K562 (cell line): ENCODE data around the gene ARMC6. TPM values are rescaled to one million over a fixed set of nuclear protein-coding genes. Genes with fewer than 3 reads are reported as not detected.

Source experiments
- ATAC-seq: fragments of 200-7000 bp; cut with Tn5 transposase; 3 replicates; pipeline ENCODE4 v1.9.1; 2020; ENCODE audit warnings: moderate library complexity
- BruUV-seq: library from RNA; stranded (reverse); fragments of 400-500 nt; replicated peaks from 2 replicates; lab custom pipeline; 2021; lab: Mats Ljungman, UMichigan
- CTCF ChIA-PET: fragments of 300-600 bp; formaldehyde crosslinking; extraction: SDS; loops from one replicate; lab custom pipeline; 2021; ENCODE audit warnings: low intra/inter-chr PET ratio; lab: Yijun Ruan, JAX
- POLR2A ChIA-PET: fragments of 300-600, 350-650 bp; sonication (Branson Sonifier 250); formaldehyde crosslinking; extraction: SDS; loops from one replicate; lab custom pipeline; 2021; ENCODE audit warnings: antibody characterized with exemption, inconsistent platforms; lab: Yijun Ruan, JAX
- DNase-seq, 4 experiments: peaks; one replicate each; pipeline versions ENCODE4 v3.0.0 to v3.0.0-alpha.2; 2011 to 2018; ENCODE audit warnings: low spot score in 3 of 4, mixed read lengths in 3 of 4; ENCODE audit errors: extremely low read depth in 1 of 4
- FAIRE-seq: peaks from 2 replicates; lab custom pipeline; 2011; peaks lifted over from hg19 to GRCh38; lab: Jason Lieb, UNC
- H2AFZ ChIP-seq: 2 replicates; pipeline ENCODE4 v1.6.0; 2011; ENCODE audit warnings: low read depth, low read length, control low read depth, inconsistent platforms
- H3K27ac ChIP-seq: fragments of 200-600 bp; 3 replicates; pipeline ENCODE4 v1.8.0; 2011; ENCODE audit warnings: low read depth, mild to moderate bottlenecking, control low read depth, inconsistent platforms, low read length, moderate library complexity, mixed read lengths; ENCODE audit errors: extremely low read depth
- H3K27me3 ChIP-seq, 2 experiments: fragments of 300-600 bp in 1 of 2; 2 replicates in 1 of 2; 3 replicates in 1 of 2; pipeline versions ENCODE4 v1.6.0 to v1.8.0; 2011; ENCODE audit warnings: inconsistent platforms in 2 of 2, low read length in 2 of 2, mild to moderate bottlenecking in 1 of 2, mixed read lengths in 1 of 2, moderate library complexity in 1 of 2; ENCODE audit not compliant: control insufficient read depth in 2 of 2, insufficient read depth in 2 of 2
- H3K36me3 ChIP-seq: fragments of 300-600 bp; 3 replicates; pipeline ENCODE4 v1.8.0; 2011; ENCODE audit warnings: mild to moderate bottlenecking, low read length, inconsistent platforms; ENCODE audit not compliant: control insufficient read depth, insufficient read depth
- H3K4me1 ChIP-seq, 2 experiments: fragments of 200-600 bp in 1 of 2; replicated peaks in 1 of 2; 2 replicates in 1 of 2; 3 replicates in 1 of 2; pipeline versions ENCODE4 v1.5.1 to v1.8.0; 2011; ENCODE audit warnings: inconsistent platforms in 2 of 2, low read length in 2 of 2, mild to moderate bottlenecking in 1 of 2, mixed read lengths in 1 of 2, moderate library complexity in 1 of 2; ENCODE audit not compliant: control insufficient read depth in 2 of 2, insufficient read depth in 2 of 2
- H3K4me2 ChIP-seq: 2 replicates; pipeline ENCODE4 v1.6.1; 2011; ENCODE audit warnings: low read length, control low read depth, inconsistent platforms, mixed read lengths; ENCODE audit not compliant: insufficient read depth
- H3K4me3 ChIP-seq: fragments of 200-600 bp; sonication (generic), shearing (Covaris generic); 2 replicates; pipeline ENCODE4 v1.5.1; 2016; ENCODE audit warnings: control low read depth, inconsistent platforms
- H3K79me2 ChIP-seq: fragments of 200-600 bp; 3 replicates; pipeline ENCODE4 v1.8.0; 2011; ENCODE audit warnings: low read length, inconsistent platforms; ENCODE audit not compliant: control insufficient read depth, insufficient read depth
- H3K9ac ChIP-seq, 2 experiments: 2 replicates each; pipeline versions ENCODE4 v1.6.0 to v1.6.1; 2011; ENCODE audit warnings: low read depth in 2 of 2, low read length in 2 of 2, control low read depth in 1 of 2, inconsistent platforms in 1 of 2, mild to moderate bottlenecking in 1 of 2, mixed read lengths in 1 of 2; ENCODE audit not compliant: insufficient read depth in 1 of 2
- H3K9me1 ChIP-seq: one replicate; pipeline ENCODE4 v1.6.0; 2011; ENCODE audit warnings: inconsistent platforms, mild to moderate bottlenecking, low read length, moderate library complexity; ENCODE audit not compliant: control insufficient read depth, insufficient read depth
- H3K9me3 ChIP-seq: replicated peaks from 2 replicates; pipeline ENCODE4 v1.5.1; 2011; ENCODE audit warnings: low read depth, low read length, inconsistent platforms; ENCODE audit not compliant: control insufficient read depth, insufficient read depth
- H4K20me1 ChIP-seq: replicated peaks from 2 replicates; pipeline ENCODE4 v1.6.1; 2011; ENCODE audit warnings: low read length, inconsistent platforms, mixed read lengths; ENCODE audit not compliant: control insufficient read depth, insufficient read depth
- CBFA2T3 ChIP-seq: fragments of 450-650 bp; IDR thresholded peaks from 2 replicates; pipeline ENCODE4 v1.6.1; 2017
- HDAC6 ChIP-seq: IDR thresholded peaks from 2 replicates; pipeline ENCODE4 v1.6.1; 2012; ENCODE audit warnings: low read depth, mild to moderate bottlenecking, control low read depth, inconsistent platforms, low read length, moderate library complexity
- RBBP5 ChIP-seq: fragments of 200-600 bp; sonication (generic); IDR thresholded peaks from 2 replicates; pipeline ENCODE4 v1.6.1; 2012; ENCODE audit warnings: borderline replicate concordance, mild to moderate bottlenecking, low read length, control low read depth, inconsistent platforms; ENCODE audit not compliant: insufficient read depth, poor library complexity, severe bottlenecking
- TOE1 ChIP-seq, 2 experiments: fragments of 450-650 bp in 1 of 2; sonication (generic) in 1 of 2; formaldehyde crosslinking in 1 of 2; IDR thresholded peaks; 2 replicates each; pipeline versions ENCODE4 v1.7.1 to v1.8.0; 2016 to 2022; ENCODE audit warnings: borderline replicate concordance in 2 of 2, mild to moderate bottlenecking in 2 of 2, antibody characterized with exemption in 1 of 2, inconsistent platforms in 1 of 2, low read depth in 1 of 2, missing genetic modification reagents in 1 of 2, moderate library complexity in 1 of 2
- XRCC4 ChIP-seq: IDR thresholded peaks from one replicate; pipeline ENCODE4 v1.6.1; 2011; ENCODE audit not compliant: insufficient read depth, insufficient read length; ENCODE audit errors: extremely low read depth
- ZNF778 ChIP-seq: fragments of 450-650 bp; formaldehyde crosslinking; IDR thresholded peaks from 2 replicates; pipeline ENCODE4 v1.4.0; 2020; ENCODE audit warnings: mild to moderate bottlenecking, moderate library complexity
- ZNF785 ChIP-seq: fragments of 250-450 bp; sonication (Bioruptor Pico); IDR thresholded peaks from 2 replicates; pipeline ENCODE4 v1.4.0; 2020; ENCODE audit warnings: mild to moderate bottlenecking
- WGBS: fragments of 100-300 bp; shearing (Covaris generic); methylation state at CpG from one replicate; pipeline ENCODE4 v1.1.6; 2016; ENCODE audit warnings: low coverage, mixed read lengths; ENCODE audit not compliant: insufficient coverage; ENCODE audit errors: missing lambda C conversion rate; 5-methylcytosine and 5-hydroxymethylcytosine counted together
- in situ Hi-C: fragments of 300-500 bp; cut with MboI; formaldehyde crosslinking; loops from 4 replicates; pipeline ENCODE4 v1.15.0; 2018; ENCODE audit warnings: inconsistent platforms, mixed read lengths
- intact Hi-C: fragments of 100-400 bp; cut with micrococcal nuclease; formaldehyde crosslinking; loops from 2 replicates; pipeline ENCODE4 v1.14.2; 2022
- polyA plus RNA-seq, 8 experiments: library from polyadenylated mRNA; depleted of rRNA in 4 of 8; stranded (reverse) in 5 of 8; unstranded in 3 of 8; fragments of >200 nt; fragmentation: Nextera tagmentation in 2 of 8; fragmentation: Illumina TruSeq in 1 of 8; extraction: Ambion mirVana in 2 of 8; extraction: Trizol in 1 of 8; gene quantifications; 2 replicates each; pipeline versions ENCODE4 v1.2.1 to v1.2.3, GENCODE V29; 2011 to 2014; ENCODE audit warnings: inconsistent platforms in 1 of 8, missing spikeins in 1 of 8
- total RNA-seq, 7 experiments: library from RNA; depleted of rRNA in 6 of 7; stranded (reverse); fragments of >200 nt in 6 of 7; fragmentation: Illumina TruSeq in 2 of 7; extraction: Trizol in 2 of 7; gene quantifications; 2 replicates each; pipeline versions ENCODE4 v1.2.1 to v1.2.3, GENCODE V29; 2011 to 2021; ENCODE audit warnings: low replicate concordance in 1 of 7
- TF ChIP-seq, protein P1 (sequence below): fragments of 250-450 bp; sonication (Bioruptor Pico); IDR thresholded peaks from 2 replicates; pipeline ENCODE4 v1.8.0; 2022; ENCODE audit warnings: moderate library complexity, mild to moderate bottlenecking, inconsistent platforms
- TF ChIP-seq, protein P2 (sequence below): fragments of 450-650 bp; IDR thresholded peaks from 2 replicates; pipeline ENCODE4 v1.6.1; 2016; ENCODE audit warnings: missing biosample characterization, missing genetic modification characterization
- TF ChIP-seq, protein P3 (sequence below), 2 experiments: IDR thresholded peaks; 2 replicates each; pipeline ENCODE4 v1.6.1; 2012; ENCODE audit warnings: improper control_type of control experiment in 2 of 2, low read depth in 2 of 2, low read length in 2 of 2, borderline replicate concordance in 1 of 2

ARMC6 gene
- total and polyA plus RNA-seq, 9 of the 15 experiments (the other 6 are each of a cell fraction or from before 2014, with no cell fraction given), result 2.1 to 93.4 (median 63.6) TPM

DNA sequence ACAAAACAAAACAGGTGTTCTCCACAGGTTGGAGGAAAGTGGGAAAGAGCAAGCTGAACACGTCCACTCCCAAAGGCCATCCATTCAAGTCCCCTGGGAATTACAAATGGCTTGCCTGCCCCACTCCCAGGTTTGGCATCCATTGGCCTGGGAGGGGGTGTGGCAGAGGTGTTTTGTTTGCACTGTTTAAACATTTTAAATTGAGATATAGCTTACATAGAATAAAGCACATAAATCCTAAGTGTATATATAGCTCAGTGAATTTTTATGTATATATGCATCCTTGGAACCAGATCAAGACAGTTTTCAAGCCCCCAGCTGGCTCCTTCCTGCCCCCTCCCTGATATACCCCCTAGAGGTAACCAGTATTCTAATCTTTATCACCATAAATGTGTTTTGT is 43.1 kb downstream of the ARMC6 start:
- H3K4me3 ChIP-seq, result no peak overlapping the region
- no peak for ATAC-seq
- H3K4me2 ChIP-seq, result no peak overlapping the region
- H3K9me1 ChIP-seq, result no peaks in the 10 kb centered on the region
- no peak for DNase-seq
- peaks cover 1% of the 10 kb centered on the region; the same call in 1 of the 2 replicates for H4K20me1 ChIP-seq
- WGBS, result 90% methylated on average over 1 of the region's 1 CpG
- H3K9me3 ChIP-seq, result no peaks in the 10 kb centered on the region
- peaks cover 40% of the 10 kb centered on the region for H3K79me2 ChIP-seq
- in situ Hi-C loops, result no loop called here
- H2AFZ ChIP-seq, result no peak overlapping the region
- intact Hi-C loops, result no loop called here
- ChIA-PET POLR2A (interaction anchor here (0.6 to 1.6 kb wide), 3 partner anchors 9 to 25 kb away, joined by 3 to 4 read pairs (median 3); no protein-coding TSS in a partner anchor), CTCF (no interaction called here)
- no TSS peak for BruUV-seq
- peaks cover 46% of the 10 kb centered on the region; the same call in 2 of the 3 replicates for H3K36me3 ChIP-seq
- peaks cover 0 to 4% of the 10 kb centered on the region in 2 experiments; a peak in 3 of 5 replicates for H3K4me1 ChIP-seq
- H3K27ac ChIP-seq, result no peak overlapping the region
- H3K27me3 ChIP-seq, result no peaks in the 10 kb centered on the region
- TF ChIP-seq RBBP5 (no peak), XRCC4 (no peak), HDAC6 (no peak), ZNF778 (no peak), ZNF785 (no peak), CBFA2T3 (no peak), TOE1 (IDR thresholded peaks at IDR 0.05; ENCODE audit: borderline replicate concordance) (no peak), TOE1 (CRISPR knock-in tag; IDR thresholded peaks at IDR 0.05; ENCODE audit: borderline replicate concordance, low read depth) (no peak)
- TF ChIP-seq, protein P1, sequence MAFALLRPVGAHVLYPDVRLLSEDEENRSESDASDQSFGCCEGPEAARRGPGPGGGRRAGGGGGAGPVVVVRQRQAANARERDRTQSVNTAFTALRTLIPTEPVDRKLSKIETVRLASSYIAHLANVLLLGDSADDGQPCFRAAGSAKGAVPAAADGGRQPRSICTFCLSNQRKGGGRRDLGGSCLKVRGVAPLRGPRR, result no peak
- TF ChIP-seq, protein P2, sequence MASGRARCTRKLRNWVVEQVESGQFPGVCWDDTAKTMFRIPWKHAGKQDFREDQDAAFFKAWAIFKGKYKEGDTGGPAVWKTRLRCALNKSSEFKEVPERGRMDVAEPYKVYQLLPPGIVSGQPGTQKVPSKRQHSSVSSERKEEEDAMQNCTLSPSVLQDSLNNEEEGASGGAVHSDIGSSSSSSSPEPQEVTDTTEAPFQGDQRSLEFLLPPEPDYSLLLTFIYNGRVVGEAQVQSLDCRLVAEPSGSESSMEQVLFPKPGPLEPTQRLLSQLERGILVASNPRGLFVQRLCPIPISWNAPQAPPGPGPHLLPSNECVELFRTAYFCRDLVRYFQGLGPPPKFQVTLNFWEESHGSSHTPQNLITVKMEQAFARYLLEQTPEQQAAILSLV (tag), result no peak
- TF ChIP-seq, protein P3, sequence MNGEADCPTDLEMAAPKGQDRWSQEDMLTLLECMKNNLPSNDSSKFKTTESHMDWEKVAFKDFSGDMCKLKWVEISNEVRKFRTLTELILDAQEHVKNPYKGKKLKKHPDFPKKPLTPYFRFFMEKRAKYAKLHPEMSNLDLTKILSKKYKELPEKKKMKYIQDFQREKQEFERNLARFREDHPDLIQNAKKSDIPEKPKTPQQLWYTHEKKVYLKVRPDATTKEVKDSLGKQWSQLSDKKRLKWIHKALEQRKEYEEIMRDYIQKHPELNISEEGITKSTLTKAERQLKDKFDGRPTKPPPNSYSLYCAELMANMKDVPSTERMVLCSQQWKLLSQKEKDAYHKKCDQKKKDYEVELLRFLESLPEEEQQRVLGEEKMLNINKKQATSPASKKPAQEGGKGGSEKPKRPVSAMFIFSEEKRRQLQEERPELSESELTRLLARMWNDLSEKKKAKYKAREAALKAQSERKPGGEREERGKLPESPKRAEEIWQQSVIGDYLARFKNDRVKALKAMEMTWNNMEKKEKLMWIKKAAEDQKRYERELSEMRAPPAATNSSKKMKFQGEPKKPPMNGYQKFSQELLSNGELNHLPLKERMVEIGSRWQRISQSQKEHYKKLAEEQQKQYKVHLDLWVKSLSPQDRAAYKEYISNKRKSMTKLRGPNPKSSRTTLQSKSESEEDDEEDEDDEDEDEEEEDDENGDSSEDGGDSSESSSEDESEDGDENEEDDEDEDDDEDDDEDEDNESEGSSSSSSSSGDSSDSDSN (IDR thresholded peaks at IDR 0.05; ENCODE audit: borderline replicate concordance in 1 of 2, low read depth in 2 of 2, low read length in 2 of 2), result no peak
- no peak overlapping the region for H3K9ac ChIP-seq
- no peak for FAIRE-seq
